GM12801 (cell line): Measurements from ENCODE around the gene GRM4.

Experiments used
- TF ChIP-seq, protein P1 (sequence below): IDR thresholded peaks from one replicate; pipeline ENCODE4 v1.5.1; 2011; ENCODE audit warnings: control low read depth; ENCODE audit not compliant: insufficient read length; ENCODE audit errors: extremely low read depth

Gene GRM4

DNA sequence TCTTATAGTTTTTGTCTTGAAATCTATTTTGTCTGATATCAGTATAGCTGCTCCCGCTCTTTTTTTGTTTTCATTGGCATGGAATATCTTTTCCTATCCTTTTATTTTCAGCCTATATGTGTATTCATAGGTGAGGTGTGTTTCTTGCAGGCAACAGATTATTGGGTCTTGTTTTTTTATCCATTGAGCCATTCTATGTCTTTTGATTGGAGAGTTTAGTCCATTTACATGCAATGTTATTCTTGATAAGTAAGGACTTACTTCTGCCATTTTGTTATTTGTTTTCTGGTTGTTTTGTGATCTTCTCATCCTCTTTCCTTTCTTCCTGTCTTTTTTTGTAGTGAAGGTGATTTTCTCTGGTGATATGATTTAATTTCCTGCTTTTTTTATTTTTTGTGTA lies 24.0 kb upstream of the GRM4 start:
- TF ChIP-seq, protein P1, sequence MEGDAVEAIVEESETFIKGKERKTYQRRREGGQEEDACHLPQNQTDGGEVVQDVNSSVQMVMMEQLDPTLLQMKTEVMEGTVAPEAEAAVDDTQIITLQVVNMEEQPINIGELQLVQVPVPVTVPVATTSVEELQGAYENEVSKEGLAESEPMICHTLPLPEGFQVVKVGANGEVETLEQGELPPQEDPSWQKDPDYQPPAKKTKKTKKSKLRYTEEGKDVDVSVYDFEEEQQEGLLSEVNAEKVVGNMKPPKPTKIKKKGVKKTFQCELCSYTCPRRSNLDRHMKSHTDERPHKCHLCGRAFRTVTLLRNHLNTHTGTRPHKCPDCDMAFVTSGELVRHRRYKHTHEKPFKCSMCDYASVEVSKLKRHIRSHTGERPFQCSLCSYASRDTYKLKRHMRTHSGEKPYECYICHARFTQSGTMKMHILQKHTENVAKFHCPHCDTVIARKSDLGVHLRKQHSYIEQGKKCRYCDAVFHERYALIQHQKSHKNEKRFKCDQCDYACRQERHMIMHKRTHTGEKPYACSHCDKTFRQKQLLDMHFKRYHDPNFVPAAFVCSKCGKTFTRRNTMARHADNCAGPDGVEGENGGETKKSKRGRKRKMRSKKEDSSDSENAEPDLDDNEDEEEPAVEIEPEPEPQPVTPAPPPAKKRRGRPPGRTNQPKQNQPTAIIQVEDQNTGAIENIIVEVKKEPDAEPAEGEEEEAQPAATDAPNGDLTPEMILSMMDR: no peak

DNA sequence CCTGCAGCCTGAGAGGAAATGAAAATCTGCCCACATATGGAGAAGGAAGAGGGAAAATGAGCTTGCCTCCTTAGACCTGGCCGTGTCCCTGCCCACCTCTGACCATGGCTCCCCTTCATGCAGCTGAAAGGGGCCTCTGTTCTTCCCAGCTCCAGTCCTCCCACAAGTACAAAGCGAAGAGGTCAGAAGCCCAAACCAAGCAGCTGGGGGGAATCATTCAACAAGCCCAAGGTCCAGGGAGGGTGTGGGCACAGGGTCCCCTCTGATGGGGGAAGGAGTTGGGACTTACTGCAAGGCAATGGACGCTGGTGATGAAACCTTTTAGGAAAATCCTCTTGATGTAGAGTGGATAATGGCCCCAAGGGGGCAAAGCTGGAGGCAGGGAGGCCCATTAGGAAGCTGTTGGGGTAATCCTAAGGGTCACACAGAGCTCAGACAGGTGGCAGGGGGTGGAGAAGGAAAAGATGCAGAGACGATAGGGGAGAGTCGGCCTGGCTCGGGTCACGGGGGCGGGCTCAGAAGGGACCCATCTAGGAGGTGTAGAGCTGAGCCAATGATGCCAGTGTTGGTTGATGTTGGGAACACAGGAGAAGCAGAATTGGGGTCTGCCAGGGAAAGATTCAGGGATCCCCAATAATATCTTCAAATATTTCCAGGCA lies 16.1 kb upstream of the GRM4 start:
- TF ChIP-seq, protein P1: no peak

DNA sequence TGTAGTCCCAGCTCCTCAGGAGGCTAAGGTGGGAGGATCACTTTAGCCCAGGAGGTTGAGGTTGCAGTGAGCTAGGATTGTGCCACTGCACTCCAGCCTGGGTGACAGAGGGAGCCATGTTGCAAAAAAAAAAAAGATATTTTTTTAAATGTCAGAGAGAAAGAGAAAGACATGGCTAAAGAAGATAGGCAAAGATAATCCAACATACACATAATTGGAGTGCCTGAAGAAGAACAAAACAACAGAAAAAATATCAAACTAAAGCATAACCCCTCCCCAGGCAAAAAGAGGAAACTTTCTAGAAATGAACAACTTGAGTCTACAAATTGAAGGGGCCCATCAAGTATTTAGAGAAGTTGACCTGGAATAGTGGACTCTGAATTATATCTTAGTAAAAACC lies 14.0 kb upstream of the GRM4 start:
- TF ChIP-seq, protein P1: no peak

DNA sequence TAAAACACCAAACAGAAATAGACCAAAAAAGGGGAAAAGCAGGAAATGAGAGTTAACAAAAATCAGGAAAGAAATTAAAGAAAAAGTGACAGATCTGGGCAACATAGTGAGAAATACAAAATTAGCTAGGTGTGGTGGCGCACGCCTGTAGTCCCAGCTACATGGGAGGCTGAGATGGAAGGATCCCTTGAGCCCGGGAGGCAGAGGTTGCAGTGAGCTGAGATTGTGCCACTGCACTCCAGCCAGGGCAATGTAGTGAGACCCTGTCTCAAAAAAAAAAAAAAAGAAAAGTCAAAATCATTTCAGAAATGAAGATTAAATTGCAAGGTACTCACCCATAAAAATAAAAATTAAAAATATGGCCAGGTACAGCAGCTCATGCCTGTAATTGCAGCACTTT lies 13.0 kb upstream of the GRM4 start:
- TF ChIP-seq, protein P1: no peak

DNA sequence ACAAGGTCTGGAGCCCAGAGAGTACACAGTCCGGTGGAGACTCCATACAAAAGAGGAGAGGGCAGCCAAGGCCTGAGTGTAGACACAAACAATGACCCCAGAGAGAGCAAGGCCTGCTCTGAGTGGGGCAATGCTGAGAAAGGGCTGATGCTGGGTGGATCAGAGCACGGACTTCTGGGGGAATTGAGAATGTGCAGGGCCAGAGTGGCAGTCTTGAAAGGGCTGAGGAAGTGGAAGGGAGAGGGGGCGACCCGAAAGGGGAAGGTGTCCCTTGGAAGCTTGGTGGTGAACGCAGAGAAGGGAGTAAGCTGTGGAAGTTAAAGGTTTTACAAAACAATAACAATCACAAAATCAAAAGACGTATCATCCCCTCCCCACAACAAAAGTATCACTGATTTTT lies 12.0 kb upstream of the GRM4 start:
- TF ChIP-seq, protein P1: no peak

DNA sequence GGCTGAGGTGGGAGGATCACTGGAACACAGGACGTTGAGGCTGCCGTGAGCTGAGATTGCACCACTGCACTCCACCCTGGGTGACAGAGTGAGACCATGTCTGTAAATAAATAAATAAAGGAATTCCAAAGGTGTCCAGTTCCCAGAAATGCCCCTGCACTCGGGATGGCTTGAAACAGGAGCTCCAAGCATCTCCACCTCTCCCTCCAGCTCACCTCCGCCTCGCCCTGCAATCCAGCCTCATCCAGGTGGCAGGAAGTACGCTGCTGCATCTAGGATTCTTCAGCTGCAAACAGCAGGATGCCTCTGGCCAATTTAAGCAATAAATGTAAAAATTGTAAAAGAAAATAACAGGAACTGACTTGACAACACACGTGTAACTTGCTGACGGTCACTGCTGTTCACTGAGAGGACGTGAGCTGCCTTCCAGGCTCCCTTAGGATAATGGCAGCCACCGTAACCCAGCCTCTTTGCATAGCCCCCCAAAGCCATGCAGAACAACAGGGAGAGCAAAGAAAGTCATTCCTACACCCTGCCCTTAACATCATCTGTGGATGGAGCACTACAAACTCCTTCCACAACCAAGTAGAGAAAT lies 11.4 kb upstream of the GRM4 start:
- TF ChIP-seq, protein P1: no peak

DNA sequence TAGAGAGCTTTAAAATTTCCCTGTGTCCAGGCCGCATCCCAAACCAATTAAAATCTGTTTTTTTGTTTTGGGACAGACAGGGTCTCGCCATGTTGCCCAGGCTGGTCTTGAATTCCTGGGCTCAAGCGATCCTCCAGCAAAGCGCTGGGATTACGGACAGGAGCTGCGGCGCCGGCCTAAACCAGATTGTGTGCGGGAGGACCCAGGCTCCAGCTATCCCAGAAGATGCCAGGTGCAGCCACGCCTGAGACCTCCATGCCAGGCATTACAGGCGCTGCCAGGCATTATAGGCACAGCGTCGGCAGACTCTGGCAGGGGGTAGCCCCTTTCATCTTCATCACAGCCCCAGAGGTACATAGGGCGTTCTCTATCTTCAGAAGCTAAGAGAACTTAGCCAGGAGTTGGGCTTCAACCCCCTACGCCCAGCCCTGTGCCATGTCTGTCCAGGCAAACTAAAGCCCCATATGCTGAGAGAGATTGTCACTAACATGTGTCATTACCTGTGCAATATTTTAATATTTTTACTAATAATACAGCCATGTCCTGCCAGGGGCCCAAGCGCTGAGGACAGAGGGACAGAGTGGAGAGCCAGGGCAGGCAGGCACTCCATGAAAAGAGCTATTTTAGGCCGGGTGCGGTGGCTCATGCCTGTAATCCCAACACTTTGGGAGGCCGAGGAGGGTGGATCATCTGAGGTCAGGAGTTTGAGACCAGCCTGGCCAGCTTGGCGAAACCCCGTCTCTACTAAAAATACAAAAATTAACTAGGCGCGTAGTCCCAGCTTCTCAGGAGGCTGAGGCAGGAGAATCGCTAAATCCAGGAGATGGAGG lies 9.8 kb upstream of the GRM4 start:
- TF ChIP-seq, protein P1: no peak
